ENCODE data around the gene SPAG9. TPM values are rescaled to one million over a fixed set of nuclear protein-coding genes. Genes with fewer than 3 reads are reported as not detected.

SPAG9 gene
- total RNA-seq, result 233 TPM

DNA sequence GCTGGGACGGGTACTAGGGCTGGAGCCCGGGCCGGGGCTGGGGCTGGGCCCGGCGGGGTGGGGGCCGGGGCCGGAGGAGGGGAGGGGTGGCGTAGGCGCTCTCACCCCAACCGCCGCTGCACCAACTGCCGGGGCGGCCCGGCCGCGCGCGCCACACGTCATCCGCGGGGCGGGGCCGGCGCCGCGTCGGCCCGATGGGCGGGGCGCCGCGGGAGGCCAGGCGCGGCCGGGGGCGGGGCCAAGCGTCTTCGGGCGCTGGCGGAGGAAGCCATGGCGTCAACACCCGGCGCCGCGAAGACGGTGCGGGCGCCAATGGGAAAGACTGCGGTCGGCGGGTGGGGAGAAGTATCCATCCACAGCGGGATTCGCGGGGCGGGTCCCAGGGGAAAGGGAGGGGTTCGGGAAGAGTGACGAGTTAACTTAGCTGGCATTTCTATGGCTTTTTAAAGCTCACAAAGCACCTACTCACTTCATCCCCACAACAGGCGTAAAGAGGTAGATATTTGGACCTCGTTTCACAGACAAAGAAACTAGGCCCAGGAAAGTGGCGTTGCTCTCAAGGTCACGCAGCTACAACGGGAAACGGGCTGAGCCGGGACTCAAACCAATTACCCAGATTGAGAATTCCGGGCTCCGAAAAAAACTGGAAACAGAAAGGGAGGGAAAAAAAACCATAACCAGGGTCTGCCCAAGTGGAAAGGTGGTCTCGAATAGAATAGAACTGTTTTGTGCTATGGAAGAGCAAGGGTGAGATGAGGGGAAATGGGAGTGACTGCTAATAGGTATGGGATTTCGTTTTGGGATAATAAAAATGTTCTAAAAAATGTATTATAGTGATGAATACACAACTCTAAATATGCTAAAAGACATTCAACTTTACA lies at the start of gene SPAG9:
TSS of gene SPAG9 (minus strand) at position 130 of the 881 bp plus-strand sequence. CDS start 212 bp downstream, outside the sequence.
- DNase-seq (ENCODE audit: low spot score) (peak; percentile 97), ATAC-seq (peak; percentile 95)
- intact Hi-C loops (cut with DNase I), result no loop called here

DNA sequence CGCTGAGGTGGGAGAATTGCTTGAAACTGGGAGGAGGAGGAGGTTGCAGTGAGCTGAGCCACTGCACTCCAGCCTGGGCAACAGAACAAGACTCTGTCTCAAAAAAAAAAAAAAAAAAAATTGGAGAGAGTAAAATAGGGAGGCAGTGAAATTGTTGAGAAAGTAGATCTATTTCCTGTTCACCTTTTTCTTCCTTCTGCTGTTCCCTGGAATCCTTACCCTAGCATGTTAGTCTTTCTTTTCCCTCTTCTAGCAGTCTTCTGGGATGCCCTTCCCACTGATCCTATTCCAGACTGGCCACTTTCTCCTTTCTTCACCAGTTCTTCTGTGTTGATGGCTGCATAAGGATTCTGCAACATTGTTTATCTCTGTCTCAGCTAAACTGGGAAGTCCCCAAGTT lies 48.7 kb upstream of the SPAG9 start:
- intact Hi-C loops (cut with DNase I), result no loop called here
- DNase-seq (ENCODE audit: low spot score) (no peak), ATAC-seq (no peak)

DNA sequence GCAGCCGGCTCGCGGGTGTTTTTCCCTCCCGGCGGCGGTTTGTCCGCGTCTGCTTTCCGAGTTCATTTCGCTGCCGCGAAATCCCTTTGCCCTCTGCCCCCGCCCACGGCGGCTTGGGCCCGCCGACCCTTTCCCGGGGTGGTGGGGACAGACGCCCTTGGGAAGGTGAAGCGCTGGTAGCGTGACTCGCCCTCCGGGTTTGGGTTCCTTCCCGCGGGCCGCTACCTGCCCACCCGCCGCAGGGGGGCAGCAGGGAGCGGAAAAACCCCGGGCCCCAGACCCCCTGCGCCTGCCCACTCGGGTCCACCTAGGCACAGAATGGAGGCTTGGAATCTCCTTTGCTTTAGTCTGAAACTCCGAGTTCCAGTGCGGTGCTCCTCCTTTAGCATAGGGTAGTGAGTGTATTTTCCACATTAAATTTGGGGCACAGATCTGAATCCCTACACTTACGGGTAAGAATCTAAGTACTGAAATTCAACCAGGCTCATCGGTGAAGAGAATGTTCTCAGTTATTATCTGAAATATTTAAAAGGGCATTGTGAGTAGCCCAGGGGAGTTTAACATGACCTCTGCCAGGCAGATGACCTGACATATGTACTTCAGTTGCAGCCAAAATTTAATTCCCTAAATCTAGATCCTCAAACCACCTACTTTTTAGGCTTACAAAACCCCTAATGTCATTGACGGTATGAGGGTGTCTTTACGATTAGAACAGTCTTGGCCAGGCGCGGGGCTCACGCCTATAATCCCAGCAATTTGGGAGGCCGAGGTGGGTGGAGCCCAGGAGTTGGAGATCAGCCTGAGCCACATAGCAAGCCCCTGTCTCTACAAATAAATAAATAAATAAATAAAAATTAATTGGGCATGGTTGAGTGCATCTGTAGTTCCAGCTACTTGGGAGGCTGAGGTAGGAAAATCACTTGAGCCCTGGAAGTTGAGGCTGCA lies 46.6 kb upstream of the SPAG9 start:
- ATAC-seq (peak; percentile 43), DNase-seq (ENCODE audit: low spot score) (no peak)
- intact Hi-C loops (cut with DNase I), result no loop called here

- DNase-seq (ENCODE audit: low spot score) (peak; percentile 94), ATAC-seq (peak; percentile 96)
- intact Hi-C loops (cut with DNase I), result no loop called here
Observed at GRCh38 chr17:51166198-51166986, 45.7 kb upstream of the SPAG9 start, which contains the start of gene NME2. NME2 (plus strand) TSS chr17:51166411; CDS start chr17:51166831, 420 bp downstream.

DNA sequence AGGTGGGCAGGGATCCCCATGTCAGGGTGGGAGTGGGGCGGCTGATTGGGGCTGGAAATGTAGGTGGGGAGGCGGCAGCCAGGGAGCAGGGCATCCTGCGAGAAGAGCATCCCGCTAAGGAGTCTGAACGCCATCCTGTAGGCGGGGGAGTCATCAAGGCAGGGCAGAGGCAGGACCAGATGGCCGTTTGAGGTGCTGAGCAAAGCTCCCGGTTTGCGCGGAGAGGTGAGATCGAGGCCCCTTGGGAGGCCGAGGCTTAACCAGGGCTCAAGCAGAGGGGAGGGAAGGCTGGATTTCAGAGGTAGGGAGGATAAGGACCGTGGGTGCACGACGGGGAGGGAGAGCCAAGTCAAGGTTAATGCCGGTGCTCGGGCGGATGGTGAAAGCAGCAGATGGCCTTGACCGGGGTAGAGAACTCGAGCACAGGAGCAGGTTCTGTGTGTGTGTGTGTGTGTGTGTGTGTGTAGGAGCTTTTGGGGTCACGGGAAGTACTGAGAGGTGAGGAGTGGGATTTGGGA lies 45.1 kb upstream of the SPAG9 start:
- intact Hi-C loops (cut with DNase I), result no loop called here
- ATAC-seq (peak; percentile 13), DNase-seq (ENCODE audit: low spot score) (no peak)

- intact Hi-C loops (cut with DNase I), result no loop called here
- ATAC-seq, result peak; percentile 14
- DNase-seq (ENCODE audit: low spot score), result no peak
Observed at GRCh38 chr17:51164911-51165679, 44.4 kb upstream of the SPAG9 start.

DNA sequence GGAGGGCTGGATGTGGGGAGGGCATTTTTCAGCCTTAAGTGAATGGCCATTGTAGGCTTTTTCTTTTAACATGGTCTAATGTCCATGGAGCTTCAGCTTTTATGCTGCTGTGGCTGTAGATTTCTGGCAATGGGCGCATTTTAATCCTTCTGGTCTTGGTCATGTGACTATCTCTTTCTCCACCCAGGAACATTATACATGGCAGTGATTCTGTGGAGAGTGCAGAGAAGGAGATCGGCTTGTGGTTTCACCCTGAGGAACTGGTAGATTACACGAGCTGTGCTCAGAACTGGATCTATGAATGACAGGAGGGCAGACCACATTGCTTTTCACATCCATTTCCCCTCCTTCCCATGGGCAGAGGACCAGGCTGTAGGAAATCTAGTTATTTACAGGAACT lies 40.9 kb upstream of the SPAG9 start:
- no peak for DNase-seq (ENCODE audit: low spot score)
- intact Hi-C loops (cut with DNase I), result no loop called here
- ATAC-seq, result no peak

DNA sequence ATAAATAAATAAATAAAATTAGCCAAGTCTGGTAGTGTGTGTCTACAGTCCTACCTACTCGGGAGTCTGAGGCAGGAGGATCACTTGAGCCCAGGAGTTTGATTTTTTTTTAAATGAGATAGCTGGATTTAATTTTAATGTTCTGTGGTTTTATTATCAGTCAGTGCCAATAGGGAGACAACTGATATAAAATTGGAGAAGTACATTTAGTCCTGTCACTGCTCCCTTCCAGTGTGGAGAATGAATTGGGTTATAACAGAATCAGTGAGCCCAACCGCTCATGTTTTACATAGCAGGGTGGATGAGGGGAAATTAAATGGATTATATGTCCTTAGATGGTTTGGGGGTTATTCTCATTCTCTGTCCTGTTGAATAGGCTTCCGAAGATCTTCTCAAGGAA lies 38.9 kb upstream of the SPAG9 start:
- no peak for DNase-seq (ENCODE audit: low spot score)
- intact Hi-C loops (cut with DNase I), result no loop called here
- ATAC-seq, result no peak

DNA sequence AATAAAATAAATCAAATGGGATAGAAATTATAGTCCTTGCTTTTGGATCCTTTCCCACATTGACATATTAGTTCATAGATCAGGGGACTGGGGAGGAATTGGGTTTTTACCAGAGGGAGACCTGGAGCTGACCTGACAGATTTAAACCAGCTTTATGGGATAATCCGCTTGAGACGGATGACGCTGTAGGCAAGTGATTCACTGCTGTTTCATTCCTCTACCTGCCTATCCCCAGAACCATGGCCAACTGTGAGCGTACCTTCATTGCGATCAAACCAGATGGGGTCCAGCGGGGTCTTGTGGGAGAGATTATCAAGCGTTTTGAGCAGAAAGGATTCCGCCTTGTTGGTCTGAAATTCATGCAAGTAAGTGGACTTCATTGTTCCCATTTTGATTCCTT lies 34.7 kb upstream of the SPAG9 start:
- intact Hi-C loops (cut with DNase I), result no loop called here
- no peak for DNase-seq (ENCODE audit: low spot score)
- no peak for ATAC-seq

- DNase-seq (ENCODE audit: low spot score) (no peak), ATAC-seq (peak; percentile 0)
- intact Hi-C loops (cut with DNase I), result no loop called here
Observed at GRCh38 chr17:51154176-51154575, 33.5 kb upstream of the SPAG9 start.

GRCh38 chr17:51153210-51154072 lies 32.8 kb upstream of the SPAG9 start, which contains the start of gene NME1:
NME1 (plus strand) TSS chr17:51153559; CDS start chr17:51155655, 2,096 bp downstream.
- intact Hi-C loops (cut with DNase I), result no loop called here

GRCh38 chr17:51152766-51153209 lies 32.1 kb upstream of the SPAG9 start:
- intact Hi-C loops (cut with DNase I), result no loop called here
- DNase-seq (ENCODE audit: low spot score) (no peak), ATAC-seq (peak; percentile 35)

More at GRCh38 chr17:51153210-51154072, 32.8 kb upstream of the SPAG9 start, which contains the start of gene NME1:
- ATAC-seq (peak; percentile 98), DNase-seq (ENCODE audit: low spot score) (peak; percentile 97)

DNA sequence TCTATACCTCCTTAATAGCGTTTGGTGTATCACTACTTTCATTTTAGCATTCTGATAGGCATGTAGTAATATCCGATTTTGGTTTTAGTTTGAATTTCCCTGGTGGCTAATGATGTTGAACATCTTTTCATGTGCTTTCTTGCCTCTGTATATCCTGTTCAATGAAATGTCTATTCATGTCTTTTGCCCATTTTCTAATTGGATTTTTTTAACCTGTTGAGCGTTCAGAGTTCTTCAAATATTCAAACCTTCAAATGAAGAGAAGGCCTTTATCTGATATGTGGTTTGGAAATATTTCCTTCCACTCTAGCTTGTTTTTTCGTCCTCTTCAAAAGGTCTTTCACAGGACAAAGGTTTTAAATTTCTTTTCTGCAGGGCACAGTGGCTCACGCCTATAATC lies 30.3 kb upstream of the SPAG9 start:
- ATAC-seq, result no peak
- DNase-seq (ENCODE audit: low spot score), result no peak
- intact Hi-C loops (cut with DNase I), result no loop called here

DNA sequence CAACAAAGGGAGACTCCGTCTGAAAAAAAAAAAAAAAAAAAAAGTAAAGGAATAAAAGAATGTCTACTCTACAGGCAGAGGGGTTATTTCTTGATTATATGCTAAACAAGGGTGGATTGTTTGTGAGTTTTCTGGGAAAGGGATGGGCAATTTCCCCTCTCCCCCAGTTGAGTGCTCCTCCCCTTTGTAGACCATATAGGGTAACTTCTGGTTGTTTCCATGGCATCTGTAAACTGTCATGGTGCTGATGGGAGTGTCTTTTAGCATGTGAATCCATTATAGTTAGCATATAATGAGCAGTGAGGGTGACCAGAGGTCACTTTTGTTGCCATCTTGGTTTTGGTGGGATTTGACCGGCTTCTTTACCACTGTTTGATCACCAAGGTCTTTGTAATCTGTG lies 28.5 kb upstream of the SPAG9 start:
- DNase-seq (ENCODE audit: low spot score), result no peak
- intact Hi-C loops (cut with DNase I), result loop anchor here (10.0 kb wide), 1 partner anchor 154 kb away; no protein-coding TSS in a partner anchor
- ATAC-seq, result no peak

- ATAC-seq, result no peak
- intact Hi-C loops (cut with DNase I), result loop anchor here (10.0 kb wide), 1 partner anchor 153 kb away; no protein-coding TSS in a partner anchor
- DNase-seq (ENCODE audit: low spot score), result no peak
Observed at GRCh38 chr17:51147650-51148049, 27.0 kb upstream of the SPAG9 start.

DNA sequence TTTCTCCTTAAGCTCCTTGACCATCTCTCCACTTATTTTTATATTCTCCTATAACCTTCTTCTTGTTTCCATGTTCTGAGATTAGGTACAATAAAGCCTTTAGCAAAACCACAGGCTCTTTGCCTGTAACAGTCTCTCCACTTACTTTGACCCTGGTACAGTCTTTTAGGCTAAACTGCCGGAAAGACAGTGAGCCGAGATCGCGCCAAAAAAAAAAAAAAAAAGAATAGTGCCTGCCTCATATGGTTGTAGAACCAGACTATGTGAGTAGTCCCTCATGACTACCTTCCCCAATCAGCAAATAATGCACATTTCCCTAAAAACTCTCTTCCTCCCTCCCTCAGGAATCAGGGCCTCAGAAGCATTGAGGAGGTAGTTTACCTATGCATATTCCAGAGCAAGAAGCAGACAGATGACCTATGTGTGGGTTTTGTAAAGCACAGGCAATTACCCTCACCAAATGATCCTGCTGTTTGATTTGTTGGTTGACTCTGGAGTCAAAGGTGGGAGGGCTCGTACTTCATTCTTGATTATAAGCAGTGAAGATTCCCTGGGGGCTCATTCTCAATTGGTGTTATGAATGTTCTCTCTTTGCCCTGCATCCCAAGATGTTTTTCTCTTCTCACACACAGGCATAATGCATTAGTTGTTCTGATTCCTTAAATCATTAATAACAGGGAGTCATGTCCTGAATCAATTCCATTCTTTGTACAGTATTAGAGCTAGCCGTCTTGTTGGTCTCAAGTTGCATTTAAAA lies 23.8 kb upstream of the SPAG9 start:
- DNase-seq (ENCODE audit: low spot score) (no peak), ATAC-seq (peak; percentile 89)
- intact Hi-C loops (cut with DNase I), result loop anchor here (10.0 kb wide), 1 partner anchor 150 kb away; no protein-coding TSS in a partner anchor

All from sciatic nerve (tissue), 2 donors.